ENCODE data around the gene STMN1.

Gene STMN1

GRCh38 chr1:25864434-25864833 lies 41.8 kb downstream of the STMN1 start:
- Histone ChIP-seq H3K4me2 (ENCODE audit: low read length) (no peak overlapping the region), H4K8ac (ENCODE audit: low read depth, low read length) (no peak overlapping the region), H3K4me1 (ENCODE audit: control insufficient read depth, low read depth, low read length) (peaks cover 3% of the 10 kb centered on the region), H3K4me3 (ENCODE audit: low read length) (no peak overlapping the region), H3K4ac (ENCODE audit: low read depth, low read length) (no peak overlapping the region), H2BK15ac (replicated peaks; ENCODE audit: low read depth) (no peak overlapping the region), H3K79me2 (ENCODE audit: control insufficient read depth, insufficient read depth, low read length) (no peaks in the 10 kb centered on the region), H3K9ac (ENCODE audit: low read length) (no peak overlapping the region), H3K36me3 (ENCODE audit: control insufficient read depth, insufficient read depth, low read length) (no peaks in the 10 kb centered on the region), H3K27ac (ENCODE audit: low read depth, low read length) (no peak overlapping the region), H3K23ac (ENCODE audit: low read length) (no peak overlapping the region), H3K79me1 (ENCODE audit: low read length) (no peaks in the 10 kb centered on the region), H4K5ac (ENCODE audit: low read length) (no peak overlapping the region), H2BK120ac (ENCODE audit: low read depth, low read length) (no peak overlapping the region), H3K18ac (ENCODE audit: low read length) (no peak overlapping the region), H3K56ac (ENCODE audit: low read length) (no peak overlapping the region), H2AK5ac (ENCODE audit: low read length) (no peak overlapping the region), H3K27me3 (ENCODE audit: insufficient read depth, low read length, poor library complexity) (no peaks in the 10 kb centered on the region), H2BK5ac (ENCODE audit: low read length) (no peak overlapping the region)
- DNase-seq = no peak
- no CpG with 5 or more reads among the region's 3 CpGs for WGBS (ENCODE audit: extremely low coverage, insufficient coverage, low lambda C conversion rate)

GRCh38 chr1:25863486-25864262 lies 42.5 kb downstream of the STMN1 start:
- no peak for DNase-seq
- no peak overlapping the region for H3K56ac ChIP-seq (ENCODE audit: low read length)
- H3K36me3 ChIP-seq (ENCODE audit: control insufficient read depth, insufficient read depth, low read length) = no peaks in the 10 kb centered on the region
- no peak overlapping the region for H2AK5ac ChIP-seq (ENCODE audit: low read length)
- no peak overlapping the region for H3K23ac ChIP-seq (ENCODE audit: low read length)
- H3K27ac ChIP-seq (ENCODE audit: low read depth, low read length) = no peak overlapping the region
- H3K79me1 ChIP-seq (ENCODE audit: low read length) = peaks cover 2% of the 10 kb centered on the region
- H4K8ac ChIP-seq (ENCODE audit: low read depth, low read length) = no peak overlapping the region
- no peak overlapping the region for H3K4me3 ChIP-seq (ENCODE audit: low read length)
- H2BK120ac ChIP-seq (ENCODE audit: low read depth, low read length) = no peak overlapping the region
- no peak overlapping the region for H3K4ac ChIP-seq (ENCODE audit: low read depth, low read length)
- no peak overlapping the region for H3K4me2 ChIP-seq (ENCODE audit: low read length)
- peaks cover 4% of the 10 kb centered on the region for H3K79me2 ChIP-seq (ENCODE audit: control insufficient read depth, insufficient read depth, low read length)
- WGBS (ENCODE audit: extremely low coverage, insufficient coverage, low lambda C conversion rate) = no CpG with 5 or more reads among the region's 25 CpGs
- no peak overlapping the region for H2BK5ac ChIP-seq (ENCODE audit: low read length)
- peaks cover 3% of the 10 kb centered on the region for H3K4me1 ChIP-seq (ENCODE audit: control insufficient read depth, low read depth, low read length)
- H2BK15ac ChIP-seq (replicated peaks; ENCODE audit: low read depth) = no peak overlapping the region
- no peaks in the 10 kb centered on the region for H3K27me3 ChIP-seq (ENCODE audit: insufficient read depth, low read length, poor library complexity)
- no peak overlapping the region for H4K5ac ChIP-seq (ENCODE audit: low read length)
- H3K18ac ChIP-seq (ENCODE audit: low read length) = no peak overlapping the region
- H3K9ac ChIP-seq (ENCODE audit: low read length) = no peak overlapping the region

GRCh38 chr1:25862785-25863485 lies 43.3 kb downstream of the STMN1 start:
- H3K79me1 ChIP-seq (ENCODE audit: low read length) = peaks cover 4% of the 10 kb centered on the region
- peaks cover 3% of the 10 kb centered on the region for H3K4me1 ChIP-seq (ENCODE audit: control insufficient read depth, low read depth, low read length)
- H3K27ac ChIP-seq (ENCODE audit: low read depth, low read length) = no peak overlapping the region
- no peak overlapping the region for H4K8ac ChIP-seq (ENCODE audit: low read depth, low read length)
- no peak overlapping the region for H3K4me3 ChIP-seq (ENCODE audit: low read length)
- H3K9ac ChIP-seq (ENCODE audit: low read length) = no peak overlapping the region
- no peak overlapping the region for H3K56ac ChIP-seq (ENCODE audit: low read length)
- no peak for DNase-seq
- peaks cover 7% of the 10 kb centered on the region for H3K79me2 ChIP-seq (ENCODE audit: control insufficient read depth, insufficient read depth, low read length)
- no peak overlapping the region for H3K4ac ChIP-seq (ENCODE audit: low read depth, low read length)
- no peak overlapping the region for H2AK5ac ChIP-seq (ENCODE audit: low read length)
- no peak overlapping the region for H3K23ac ChIP-seq (ENCODE audit: low read length)
- no CpG with 5 or more reads among the region's 20 CpGs for WGBS (ENCODE audit: extremely low coverage, insufficient coverage, low lambda C conversion rate)
- H3K18ac ChIP-seq (ENCODE audit: low read length) = no peak overlapping the region
- H3K27me3 ChIP-seq (ENCODE audit: insufficient read depth, low read length, poor library complexity) = no peaks in the 10 kb centered on the region
- no peak overlapping the region for H2BK15ac ChIP-seq (replicated peaks; ENCODE audit: low read depth)
- no peaks in the 10 kb centered on the region for H3K36me3 ChIP-seq (ENCODE audit: control insufficient read depth, insufficient read depth, low read length)
- H3K4me2 ChIP-seq (ENCODE audit: low read length) = no peak overlapping the region
- no peak overlapping the region for H2BK5ac ChIP-seq (ENCODE audit: low read length)
- no peak overlapping the region for H2BK120ac ChIP-seq (ENCODE audit: low read depth, low read length)
- no peak overlapping the region for H4K5ac ChIP-seq (ENCODE audit: low read length)

- Histone ChIP-seq H4K5ac (ENCODE audit: low read length) (no peak overlapping the region), H3K36me3 (ENCODE audit: control insufficient read depth, insufficient read depth, low read length) (no peaks in the 10 kb centered on the region), H3K4me3 (ENCODE audit: low read length) (no peak overlapping the region), H3K18ac (ENCODE audit: low read length) (no peak overlapping the region), H3K79me1 (ENCODE audit: low read length) (peaks cover 6% of the 10 kb centered on the region), H3K4me2 (ENCODE audit: low read length) (no peak overlapping the region), H3K4ac (ENCODE audit: low read depth, low read length) (no peak overlapping the region), H3K27me3 (ENCODE audit: insufficient read depth, low read length, poor library complexity) (no peaks in the 10 kb centered on the region), H4K8ac (ENCODE audit: low read depth, low read length) (no peak overlapping the region), H2BK120ac (ENCODE audit: low read depth, low read length) (no peak overlapping the region), H2BK15ac (replicated peaks; ENCODE audit: low read depth) (no peak overlapping the region), H3K56ac (ENCODE audit: low read length) (peak overlapping the region; percentile 11), H3K9ac (ENCODE audit: low read length) (no peak overlapping the region), H2AK5ac (ENCODE audit: low read length) (no peak overlapping the region), H3K79me2 (ENCODE audit: control insufficient read depth, insufficient read depth, low read length) (peaks cover 11% of the 10 kb centered on the region), H3K4me1 (ENCODE audit: control insufficient read depth, low read depth, low read length) (no peaks in the 10 kb centered on the region), H3K23ac (ENCODE audit: low read length) (no peak overlapping the region), H3K27ac (ENCODE audit: low read depth, low read length) (no peak overlapping the region), H2BK5ac (ENCODE audit: low read length) (no peak overlapping the region)
- DNase-seq = peak; percentile 48
- no CpG with 5 or more reads among the region's 16 CpGs for WGBS (ENCODE audit: extremely low coverage, insufficient coverage, low lambda C conversion rate)
These were observed 44.6 kb downstream of the STMN1 start for GRCh38 chr1:25861316-25862286.

DNA sequence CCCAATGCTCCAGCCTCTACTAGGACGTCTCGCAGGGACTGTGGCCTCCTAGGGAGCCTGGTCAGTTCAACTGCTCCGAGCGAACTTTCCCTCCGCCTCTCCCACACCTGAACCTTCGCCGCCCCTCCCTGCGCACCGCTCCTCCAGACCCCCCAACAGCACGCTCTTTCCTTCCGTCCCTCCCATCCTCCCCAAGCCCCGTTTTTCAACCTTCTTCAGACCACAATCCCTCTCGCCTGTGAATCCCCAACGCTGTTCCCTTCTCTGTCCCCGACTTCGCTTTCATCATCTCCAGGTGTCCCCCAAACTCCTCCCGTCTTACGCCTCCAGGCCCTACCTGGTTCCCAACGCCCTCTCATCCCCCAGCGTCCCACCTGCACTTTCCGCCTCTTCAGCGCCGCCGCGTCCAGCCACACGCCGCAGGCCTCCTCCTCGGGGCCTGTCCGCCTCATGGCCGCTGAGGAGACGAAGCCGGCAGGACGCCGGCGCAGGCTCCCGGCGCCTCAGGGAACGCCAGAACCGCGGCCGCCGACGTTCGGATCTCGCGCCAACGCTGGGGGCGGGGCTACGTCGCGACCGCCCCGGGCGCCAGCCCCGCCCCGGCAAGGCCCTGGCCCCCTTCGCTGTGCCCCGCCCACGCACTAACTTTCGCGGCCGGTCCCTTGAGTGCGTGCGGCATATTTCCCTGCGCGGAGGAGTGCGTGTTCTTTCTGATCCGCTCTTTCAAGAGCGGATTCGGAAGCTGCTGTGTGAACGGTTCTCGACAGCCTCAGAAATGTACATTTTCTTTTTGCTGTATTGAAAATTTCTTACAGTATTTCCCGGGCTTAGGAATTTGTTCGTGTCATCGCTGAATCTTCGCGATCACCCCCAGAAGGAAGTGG lies 47.1 kb downstream of the STMN1 start, which contains the start of gene AUNIP:
Gene AUNIP (minus strand): TSS at position 552 of the 884 bp plus-strand sequence. CDS start 100 bp downstream, at position 452.
- Histone ChIP-seq H3K18ac (ENCODE audit: low read length) (peak within 1 kb of the TSS; percentile 82), H3K4me2 (ENCODE audit: low read length) (peak within 1 kb of the TSS; percentile 90), H3K4ac (ENCODE audit: low read depth, low read length) (peak within 1 kb of the TSS; percentile 61), H3K27ac (ENCODE audit: low read depth, low read length) (peak within 1 kb of the TSS; percentile 54), H4K8ac (ENCODE audit: low read depth, low read length) (no peak within 1 kb of the TSS), H3K4me1 (ENCODE audit: control insufficient read depth, low read depth, low read length) (no peaks in the 10 kb centered on the region), H3K79me1 (ENCODE audit: low read length) (peaks cover 6% of the 10 kb centered on the region), H3K9ac (ENCODE audit: low read length) (peak within 1 kb of the TSS; percentile 99), H4K5ac (ENCODE audit: low read length) (no peak within 1 kb of the TSS), H3K79me2 (ENCODE audit: control insufficient read depth, insufficient read depth, low read length) (peaks cover 23% of the 10 kb centered on the region), H2BK120ac (ENCODE audit: low read depth, low read length) (peak within 1 kb of the TSS; percentile 19), H3K27me3 (ENCODE audit: insufficient read depth, low read length, poor library complexity) (no peaks in the 10 kb centered on the region), H3K56ac (ENCODE audit: low read length) (peak within 1 kb of the TSS; percentile 99), H2BK15ac (replicated peaks; ENCODE audit: low read depth) (no peak within 1 kb of the TSS), H3K23ac (ENCODE audit: low read length) (peak within 1 kb of the TSS; percentile 92), H3K36me3 (ENCODE audit: control insufficient read depth, insufficient read depth, low read length) (no peaks in the 10 kb centered on the region), H2AK5ac (ENCODE audit: low read length) (peak within 1 kb of the TSS; percentile 32), H2BK5ac (ENCODE audit: low read length) (peak within 1 kb of the TSS; percentile 90), H3K4me3 (ENCODE audit: low read length) (peak within 1 kb of the TSS; percentile 87)
- peak; percentile 90 for DNase-seq
- WGBS (ENCODE audit: extremely low coverage, insufficient coverage, low lambda C conversion rate) = no CpG with 5 or more reads among the region's 77 CpGs

All from mesendoderm (in vitro differentiated cells).